Stimulated activated CD8-positive, alpha-beta memory T cell treated with anti-CD3 and anti-CD28 coated beads, Interleukin-12 subunit alpha, Interleukin-12 subunit beta, amount 100 ng/mL, for 4 hours (primary cell): ENCODE results near the gene PAFAH1B1.
"Not testable (repeated sequence)": the region's sequence is repeated elsewhere in the genome, so short reads cannot be mapped to it uniquely, and the experiment has no call there.

Experiments
- DNase-seq: peaks from one replicate; pipeline ENCODE4 v3.0.0-alpha.2; 2020; ENCODE audit warnings: low read depth

PAFAH1B1 gene

GRCh38 chr17:2636169-2636930 lies 42.9 kb downstream of the PAFAH1B1 start:
- DNase-seq = no peak

DNA sequence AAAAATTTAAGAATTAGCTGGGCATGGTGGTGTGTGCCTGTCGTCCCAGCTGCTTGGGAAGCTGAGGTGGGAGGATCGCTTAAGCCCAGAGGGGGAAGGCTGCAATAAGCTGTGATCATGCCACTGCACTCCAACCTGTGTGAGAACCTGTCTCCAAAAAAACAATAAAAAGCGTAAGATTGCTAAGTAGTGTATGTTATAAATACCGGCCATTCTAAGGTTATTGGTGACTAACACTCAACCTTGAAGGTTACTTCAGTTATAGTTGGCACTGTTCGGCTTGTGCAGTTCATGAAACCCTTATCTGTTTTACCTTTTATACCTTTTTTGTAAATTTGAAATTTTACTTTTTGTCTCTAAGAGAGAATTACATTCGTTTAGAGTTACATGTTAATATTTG lies 44.0 kb downstream of the PAFAH1B1 start:
- DNase-seq = no peak

GRCh38 chr17:2644971-2645370 lies 51.5 kb downstream of the PAFAH1B1 start:
- no peak for DNase-seq

DNA sequence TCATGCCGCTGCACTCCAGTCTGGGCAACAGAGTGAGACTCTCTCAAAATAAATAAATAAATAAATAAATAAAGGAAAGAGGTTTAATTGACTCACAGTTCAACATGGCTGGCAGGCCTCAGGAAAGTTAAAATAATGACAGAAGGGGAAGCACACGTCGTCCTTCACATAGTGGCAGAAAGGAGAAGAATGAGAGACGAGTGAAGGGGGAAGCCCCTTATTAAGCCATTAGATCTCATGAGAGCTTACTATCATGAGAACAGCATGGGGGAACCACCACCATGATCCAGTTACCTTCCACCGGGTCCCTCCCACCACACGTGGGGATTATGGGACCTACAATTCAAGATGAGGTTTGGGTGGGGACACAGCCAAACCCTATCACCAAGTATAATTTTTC lies 54.5 kb downstream of the PAFAH1B1 start:
- no peak for DNase-seq

- DNase-seq = no peak
These were observed 55.7 kb downstream of the PAFAH1B1 start for GRCh38 chr17:2649191-2649590.

GRCh38 chr17:2652911-2653310 lies 59.5 kb downstream of the PAFAH1B1 start:
- not testable (repeated sequence) for DNase-seq

GRCh38 chr17:2655546-2655945 lies 62.1 kb downstream of the PAFAH1B1 start:
- DNase-seq = no peak

DNA sequence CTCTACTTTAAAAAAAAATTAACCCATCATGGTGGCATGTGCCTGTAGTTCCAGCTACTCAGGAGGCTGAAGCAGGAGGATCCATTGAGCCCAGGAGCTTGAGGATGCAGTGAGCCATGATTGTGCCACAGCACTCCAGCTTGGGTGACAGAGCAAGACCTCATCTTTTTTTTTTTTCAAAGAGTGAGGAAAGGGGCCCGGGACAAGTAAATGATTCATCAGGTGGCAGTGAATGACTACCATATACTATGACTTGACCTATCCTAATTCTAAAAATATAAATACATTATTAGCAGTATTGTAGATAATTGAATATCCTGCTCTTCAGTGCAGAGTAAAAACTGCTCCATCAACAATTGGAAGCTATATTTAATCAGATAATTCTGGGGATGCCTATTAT lies 62.8 kb downstream of the PAFAH1B1 start:
- no peak for DNase-seq

DNA sequence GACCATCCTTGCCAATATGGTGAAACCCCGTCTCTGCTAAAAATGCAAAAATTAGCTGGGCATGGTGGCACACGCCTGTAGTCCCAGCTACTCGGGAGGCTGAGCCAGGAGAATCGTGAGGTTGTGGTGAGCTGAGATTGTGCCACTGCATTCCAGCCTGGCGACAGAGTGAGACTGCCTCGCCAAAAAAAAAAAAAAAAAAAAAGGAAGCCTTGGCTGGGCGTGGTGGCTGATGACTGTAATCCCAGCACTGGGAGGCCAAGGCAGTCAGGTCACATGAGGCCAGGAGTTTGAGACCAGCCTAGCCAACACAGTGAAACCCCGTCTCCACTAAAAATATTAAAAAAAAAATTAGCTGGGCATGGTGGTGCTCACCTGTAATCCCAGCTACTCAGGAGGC lies 65.9 kb downstream of the PAFAH1B1 start:
- not testable (repeated sequence) for DNase-seq

DNA sequence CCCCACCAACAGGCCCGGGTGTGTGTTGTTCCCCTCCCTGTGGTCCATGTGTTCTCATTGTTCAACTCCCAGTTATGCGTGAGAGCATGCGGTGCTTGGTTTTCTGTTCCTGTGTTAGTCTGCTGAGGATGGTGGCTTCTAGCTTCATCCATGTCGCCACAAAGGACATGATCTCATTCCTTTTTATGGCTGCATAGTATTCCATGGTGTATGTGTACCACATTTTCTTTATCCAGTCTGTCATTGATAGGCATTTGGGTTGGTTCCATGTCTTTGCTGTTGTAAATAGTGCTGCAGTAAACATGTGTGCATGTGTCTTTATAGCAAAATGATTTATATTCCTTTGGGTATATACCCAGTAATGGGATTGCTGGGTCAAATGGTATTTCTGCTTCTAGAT lies 67.0 kb downstream of the PAFAH1B1 start:
- DNase-seq = not testable (repeated sequence)

DNA sequence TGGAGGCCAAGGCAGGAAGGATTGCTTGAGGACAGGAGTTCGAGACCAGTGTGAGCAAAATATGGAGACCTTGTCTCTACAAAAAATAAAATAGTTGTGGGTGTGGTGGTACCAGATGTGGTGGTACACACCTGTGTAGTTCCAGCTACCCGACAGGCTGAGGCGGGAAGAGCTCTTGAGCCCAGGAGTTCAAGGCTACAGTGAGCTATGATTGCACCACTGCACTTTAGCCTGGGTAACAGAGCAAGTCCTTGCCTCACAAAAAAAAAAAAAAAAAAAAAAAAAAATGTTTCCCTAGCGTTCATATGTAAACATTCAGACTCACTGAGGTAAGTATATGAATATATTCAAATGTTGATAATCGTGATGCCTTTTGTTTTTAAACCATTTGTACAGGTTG lies 78.6 kb downstream of the PAFAH1B1 start:
- DNase-seq = no peak

- not testable (repeated sequence) for DNase-seq
These were observed 85.8 kb downstream of the PAFAH1B1 start for GRCh38 chr17:2679247-2679646.

DNA sequence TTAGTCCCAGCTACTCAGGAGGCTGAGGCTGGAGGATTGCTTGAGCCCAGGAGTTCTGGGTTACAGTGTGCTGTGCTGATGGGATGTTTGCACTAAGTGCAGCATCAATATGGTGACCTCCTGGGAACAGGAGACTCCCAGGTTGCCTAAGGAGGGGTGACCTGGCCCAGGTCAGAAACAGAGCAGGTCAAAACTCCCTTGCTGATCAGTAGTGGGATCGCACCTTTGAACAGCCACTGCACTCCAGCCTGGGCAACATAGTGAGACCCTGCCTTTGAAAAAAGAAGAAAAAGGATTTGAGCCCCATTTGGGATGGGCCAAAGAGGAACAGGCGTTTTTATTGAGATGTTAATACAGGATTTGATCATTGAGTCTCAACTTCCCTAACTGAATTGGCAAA lies 87.5 kb downstream of the PAFAH1B1 start:
- no peak for DNase-seq

DNA sequence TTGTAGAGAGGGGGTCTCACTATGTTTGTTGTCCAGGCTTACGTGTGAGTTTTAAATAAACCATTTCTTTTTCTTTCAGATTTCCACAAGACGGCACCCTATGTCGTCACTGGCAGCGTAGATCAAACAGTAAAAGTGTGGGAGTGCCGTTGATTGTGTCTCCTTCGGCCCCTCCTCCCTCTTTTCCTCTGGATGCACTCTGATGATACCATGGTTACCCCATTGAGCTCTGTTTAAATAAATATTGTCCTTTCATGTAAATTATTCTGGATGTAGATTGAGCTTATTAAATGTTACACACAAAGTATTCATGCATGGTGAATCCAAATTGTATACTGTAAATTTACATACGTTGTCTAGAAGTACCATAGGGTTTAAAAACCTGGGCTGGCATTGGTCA lies 88.2 kb downstream of the PAFAH1B1 start:
- DNase-seq = no peak

GRCh38 chr17:2682176-2682938 lies 88.9 kb downstream of the PAFAH1B1 start:
- no peak for DNase-seq

DNA sequence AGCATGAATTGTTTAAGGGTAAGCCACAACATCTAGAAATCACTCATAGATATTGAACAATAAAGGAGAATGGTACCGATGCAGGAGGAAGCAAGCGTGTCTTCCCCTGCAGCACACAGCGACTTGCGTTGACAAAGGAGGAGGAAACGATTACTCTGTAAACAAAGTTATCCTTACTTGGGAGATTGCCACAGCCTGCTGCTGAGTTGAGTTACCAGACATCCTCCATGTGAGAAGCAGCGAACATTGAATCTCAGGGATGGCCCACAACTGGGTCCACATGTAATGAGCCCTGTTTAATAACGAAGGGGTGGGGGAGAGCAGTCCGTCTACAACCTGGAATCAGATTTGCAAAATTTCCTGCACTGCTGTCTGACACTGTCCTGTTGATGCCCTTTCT lies 90.5 kb downstream of the PAFAH1B1 start:
- no peak for DNase-seq

DNA sequence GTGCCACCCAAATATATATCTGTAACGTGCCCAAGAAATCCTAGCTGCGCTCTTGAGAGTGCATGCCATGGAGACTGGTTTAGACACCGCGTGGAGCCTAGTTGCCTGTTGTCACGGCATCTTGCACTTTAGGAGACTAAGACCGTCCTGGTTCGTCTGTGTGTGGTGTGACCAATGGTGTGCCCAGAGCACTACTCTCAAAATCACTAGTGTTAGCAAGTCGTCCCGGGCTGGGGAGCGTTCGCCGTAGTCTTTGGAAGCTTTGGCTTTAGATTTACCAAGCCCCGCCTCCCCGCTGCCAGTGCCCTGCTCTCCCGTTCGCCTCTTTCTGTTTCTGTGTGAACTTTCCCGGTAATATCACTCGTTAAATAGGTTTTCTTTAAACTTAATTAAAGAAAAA lies 91.1 kb downstream of the PAFAH1B1 start:
- no peak for DNase-seq

DNA sequence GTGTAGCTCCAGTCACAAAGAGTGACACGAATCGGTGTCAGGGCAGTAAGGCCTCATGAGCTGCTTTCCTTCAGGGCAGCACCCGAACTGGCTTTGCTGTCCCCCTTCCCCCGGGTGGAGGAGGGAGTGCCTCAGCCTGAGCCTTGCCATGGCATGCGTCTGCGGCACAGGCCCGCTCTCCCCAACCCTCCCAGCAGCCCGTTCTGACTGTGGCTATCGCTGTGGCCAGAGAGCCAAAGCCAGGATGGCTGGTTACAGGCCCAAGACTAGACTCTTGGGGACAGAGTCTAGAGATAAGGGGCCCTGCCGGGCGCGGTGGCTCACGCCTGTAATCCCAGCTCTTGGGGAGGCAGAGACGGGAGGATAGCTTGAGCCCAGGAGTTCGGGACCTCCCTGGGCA lies 92.2 kb downstream of the PAFAH1B1 start:
- no peak for DNase-seq

DNA sequence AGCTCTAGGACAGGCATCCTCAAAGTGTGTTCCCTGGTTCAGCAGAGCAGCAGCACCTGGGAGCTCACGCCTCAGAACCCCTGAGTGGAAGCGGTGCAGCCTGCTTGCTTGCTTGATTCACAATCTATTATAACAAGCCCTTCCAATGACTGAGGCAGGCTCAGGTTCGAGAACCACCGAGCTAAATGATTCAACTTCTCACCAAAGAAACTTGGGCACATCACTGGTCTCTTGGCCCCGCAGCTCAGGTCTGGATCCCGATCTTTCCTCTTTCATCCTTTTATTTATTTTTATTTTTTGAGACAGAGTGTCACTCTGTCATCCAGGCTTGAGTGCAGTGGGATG lies 93.6 kb downstream of the PAFAH1B1 start:
- no peak for DNase-seq

- DNase-seq = no peak
These were observed 95.2 kb downstream of the PAFAH1B1 start for GRCh38 chr17:2688351-2689342.

GRCh38 chr17:2689411-2690164 lies 96.1 kb downstream of the PAFAH1B1 start:
- DNase-seq = no peak
